GDM1 (cell line): ENCODE results near the gene SLC25A42.
"Not testable (repeated sequence)": the region's sequence is repeated elsewhere in the genome, so short reads cannot be mapped to it uniquely, and the experiment has no call there.

Experiments
- DNase-seq: peaks from one replicate; lab custom pipeline; 2025; lab: John Stamatoyannopoulos, UW

The SLC25A42 gene

DNA sequence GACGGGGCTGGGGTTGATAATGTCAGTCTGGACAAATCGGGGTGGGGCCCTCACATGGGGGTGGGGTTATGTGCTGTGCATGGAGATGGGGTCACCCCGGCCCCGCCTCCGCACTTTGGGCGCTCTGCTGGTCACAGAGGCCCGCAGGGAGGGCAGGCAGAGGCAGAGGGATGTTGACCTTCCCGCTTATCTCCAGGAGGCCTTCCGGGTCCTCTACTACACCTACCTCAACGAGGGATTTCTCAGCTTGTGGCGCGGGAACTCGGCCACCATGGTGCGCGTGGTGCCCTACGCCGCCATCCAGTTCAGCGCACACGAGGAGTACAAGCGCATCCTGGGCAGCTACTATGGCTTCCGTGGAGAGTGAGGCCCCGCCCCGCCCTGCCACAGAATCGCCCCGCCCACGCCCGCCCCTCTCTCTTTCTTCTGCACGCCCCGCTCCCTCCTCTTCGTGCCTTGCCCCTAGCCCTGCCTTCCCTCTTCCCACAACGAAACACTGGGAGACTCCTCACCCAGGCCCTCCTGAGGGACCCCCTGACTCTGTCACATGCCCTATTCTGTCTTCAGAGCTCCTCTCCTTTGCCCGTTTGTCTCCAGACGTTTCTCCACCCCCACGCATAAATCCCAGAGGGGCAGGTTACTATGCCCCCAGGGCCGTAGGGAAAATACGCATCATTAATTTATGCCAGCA lies 41.7 kb downstream of the SLC25A42 start:
- DNase-seq = no peak

DNA sequence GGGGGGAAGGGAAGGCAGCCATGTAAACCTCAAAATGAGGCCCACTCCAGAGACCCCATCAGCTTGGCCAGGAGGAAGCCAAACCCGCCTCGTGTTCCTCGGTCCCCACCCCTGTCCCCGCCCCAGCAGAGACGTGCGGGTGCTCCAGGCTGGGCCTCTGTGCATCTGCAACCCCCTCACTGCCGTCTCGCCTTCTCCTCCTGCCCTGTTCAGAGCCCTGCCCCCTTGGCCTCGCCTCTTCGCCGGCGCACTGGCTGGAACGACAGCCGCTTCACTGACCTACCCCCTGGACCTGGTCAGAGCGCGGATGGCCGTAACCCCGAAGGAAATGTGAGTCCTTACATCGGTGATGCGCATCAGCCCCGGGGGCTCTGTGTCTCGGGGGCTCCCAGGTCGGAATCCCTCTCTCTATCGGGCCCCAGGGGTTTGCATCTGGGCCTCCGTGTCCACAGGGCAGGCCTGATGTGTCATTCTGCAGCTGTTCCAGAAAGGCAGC lies 42.3 kb downstream of the SLC25A42 start:
- no peak for DNase-seq

DNA sequence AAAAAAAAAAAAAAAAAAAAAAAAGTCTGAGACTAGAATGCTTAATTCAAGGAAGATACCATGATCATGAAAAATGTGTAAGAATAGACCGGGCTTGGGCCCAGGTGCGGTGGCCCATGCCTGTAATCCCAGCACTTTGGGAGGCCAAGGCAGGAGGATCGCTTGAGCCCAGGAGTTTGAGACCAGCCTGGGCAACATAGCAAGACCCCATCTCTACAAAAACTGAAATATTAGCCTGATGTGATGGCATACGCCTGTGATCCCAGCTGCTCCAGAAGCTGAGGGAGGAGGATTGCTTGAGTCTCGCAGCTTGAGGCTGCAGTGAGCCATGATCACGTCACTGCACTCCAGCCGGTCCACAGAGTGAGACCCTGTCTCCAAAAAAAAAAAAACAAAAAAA lies 43.1 kb downstream of the SLC25A42 start:
- DNase-seq = not testable (repeated sequence)

DNA sequence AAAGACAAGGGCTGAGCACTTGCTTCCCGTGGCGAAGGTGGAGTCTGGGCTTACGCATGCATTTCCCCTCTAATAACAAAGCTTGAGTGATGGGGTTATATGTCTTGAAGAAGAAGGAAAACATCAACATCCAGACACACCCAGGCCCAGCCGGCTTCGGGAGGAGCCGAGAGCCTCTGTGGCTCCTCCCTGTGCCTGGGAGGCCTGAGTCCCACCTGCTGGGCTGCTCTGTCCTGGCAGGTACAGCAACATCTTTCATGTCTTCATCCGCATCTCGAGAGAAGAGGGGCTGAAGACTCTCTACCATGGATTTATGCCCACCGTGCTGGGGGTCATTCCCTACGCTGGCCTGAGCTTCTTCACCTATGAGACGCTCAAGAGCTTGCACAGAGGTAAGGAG lies 43.9 kb downstream of the SLC25A42 start:
- no peak for DNase-seq

DNA sequence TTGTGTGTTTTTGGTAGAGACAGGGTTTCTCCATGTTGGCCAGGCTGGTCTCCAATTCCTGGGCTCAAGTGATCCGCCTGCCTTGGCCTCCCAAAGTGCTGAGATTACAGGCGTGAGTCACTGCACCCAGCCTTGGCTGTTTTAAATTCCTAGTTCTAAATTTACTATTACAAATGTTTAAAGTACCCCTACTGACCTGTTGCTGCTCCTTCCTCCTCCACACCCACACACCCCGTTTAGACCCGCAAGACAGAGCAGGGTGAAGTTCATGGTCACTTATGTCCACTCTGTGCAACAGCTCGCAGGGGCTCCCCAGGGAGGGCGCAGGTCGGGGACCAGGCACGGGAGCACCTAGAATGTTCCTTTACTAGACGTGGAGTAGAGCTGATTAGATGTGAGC lies 45.8 kb downstream of the SLC25A42 start:
- DNase-seq = no peak

DNA sequence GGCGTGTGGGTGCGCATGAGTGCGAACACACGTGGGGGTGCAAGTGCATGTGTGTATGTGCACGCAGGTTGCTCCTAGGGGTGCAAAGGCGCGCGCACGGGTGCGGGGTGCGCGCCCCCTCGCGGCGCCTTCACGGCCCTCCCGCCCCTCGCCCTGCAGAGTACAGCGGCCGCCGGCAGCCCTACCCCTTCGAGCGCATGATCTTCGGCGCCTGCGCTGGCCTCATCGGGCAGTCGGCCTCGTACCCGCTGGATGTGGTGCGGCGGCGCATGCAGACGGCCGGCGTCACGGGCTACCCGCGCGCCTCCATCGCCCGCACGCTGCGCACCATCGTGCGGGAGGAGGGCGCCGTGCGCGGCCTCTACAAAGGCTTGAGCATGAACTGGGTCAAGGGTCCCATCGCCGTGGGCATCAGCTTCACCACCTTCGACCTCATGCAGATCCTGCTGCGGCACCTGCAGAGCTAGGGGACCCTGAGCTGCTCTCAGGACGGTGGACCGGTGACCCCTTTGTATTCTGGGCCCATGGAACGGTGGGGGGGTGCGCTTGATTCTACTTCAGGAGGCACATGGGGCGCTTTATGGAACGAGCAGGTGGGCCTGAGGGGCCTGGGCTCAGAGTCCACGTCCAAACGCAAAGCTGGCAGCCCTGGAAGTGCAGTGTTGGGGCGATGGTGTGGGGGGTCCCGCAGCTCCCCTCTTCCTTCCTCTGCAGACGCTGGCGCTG lies 46.8 kb downstream of the SLC25A42 start:
- DNase-seq = no peak

DNA sequence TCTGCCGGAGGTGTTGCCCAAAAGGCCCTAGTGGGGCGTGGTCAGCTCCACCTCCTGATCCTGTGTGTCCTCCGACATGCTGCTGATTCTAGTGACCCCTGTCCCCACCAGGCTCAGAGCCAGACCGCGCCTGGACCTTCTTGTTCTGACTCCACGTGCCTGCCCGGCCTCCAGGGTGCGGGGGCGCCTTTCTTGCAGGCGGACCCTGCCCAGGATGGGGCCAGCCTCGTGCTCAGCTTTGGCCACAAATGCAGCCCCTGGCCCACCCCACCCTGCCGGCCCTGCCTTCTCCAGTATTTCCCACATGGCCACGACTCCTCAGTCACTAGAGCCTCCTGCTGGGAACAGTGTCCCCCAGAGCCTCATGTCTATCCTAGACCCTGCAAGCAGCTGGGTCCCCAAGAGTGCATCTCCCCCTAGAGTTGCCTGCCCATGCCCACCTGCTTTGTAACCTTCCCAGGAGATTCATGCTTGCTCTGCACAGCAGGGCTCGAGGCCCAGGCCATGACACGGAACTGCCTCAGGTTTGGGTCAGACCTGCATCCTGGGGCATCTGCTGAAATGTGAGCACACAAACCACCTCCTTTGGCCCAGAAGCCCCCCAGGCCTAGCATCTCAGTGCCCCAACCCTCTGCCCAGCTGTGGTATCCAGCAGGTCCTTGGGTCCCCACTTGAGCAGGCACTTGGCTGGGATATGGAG lies 47.5 kb downstream of the SLC25A42 start:
- DNase-seq = no peak

DNA sequence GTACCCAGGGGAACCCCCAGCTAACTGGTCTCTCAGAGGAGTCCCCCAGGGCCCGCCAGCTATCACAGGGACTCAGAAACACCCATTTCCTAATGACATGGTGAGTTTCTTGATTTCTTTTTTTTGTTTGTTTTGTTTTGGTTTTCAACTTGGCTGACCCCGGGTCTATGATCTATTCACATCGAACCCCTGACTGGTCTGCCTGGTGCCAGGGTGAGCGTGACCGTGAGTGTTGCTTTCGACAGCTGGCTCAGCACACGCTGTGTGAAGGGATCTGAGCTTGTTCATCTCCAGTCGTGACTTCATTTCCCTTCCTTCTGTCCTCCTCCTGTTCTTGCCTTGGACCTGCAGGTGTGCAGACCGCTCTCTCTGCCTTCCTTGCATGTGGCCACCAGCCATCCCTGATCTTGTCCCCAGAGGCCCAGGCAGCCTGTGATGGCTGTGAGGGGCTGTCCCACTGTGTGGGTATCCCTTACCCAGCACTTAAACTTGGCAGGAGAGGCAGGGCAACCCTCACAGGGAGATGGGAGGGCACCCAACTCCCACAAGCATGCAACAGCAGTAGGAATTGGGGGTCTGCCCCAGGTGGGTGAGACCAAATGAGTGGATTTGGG lies 48.3 kb downstream of the SLC25A42 start:
- no peak for DNase-seq

DNA sequence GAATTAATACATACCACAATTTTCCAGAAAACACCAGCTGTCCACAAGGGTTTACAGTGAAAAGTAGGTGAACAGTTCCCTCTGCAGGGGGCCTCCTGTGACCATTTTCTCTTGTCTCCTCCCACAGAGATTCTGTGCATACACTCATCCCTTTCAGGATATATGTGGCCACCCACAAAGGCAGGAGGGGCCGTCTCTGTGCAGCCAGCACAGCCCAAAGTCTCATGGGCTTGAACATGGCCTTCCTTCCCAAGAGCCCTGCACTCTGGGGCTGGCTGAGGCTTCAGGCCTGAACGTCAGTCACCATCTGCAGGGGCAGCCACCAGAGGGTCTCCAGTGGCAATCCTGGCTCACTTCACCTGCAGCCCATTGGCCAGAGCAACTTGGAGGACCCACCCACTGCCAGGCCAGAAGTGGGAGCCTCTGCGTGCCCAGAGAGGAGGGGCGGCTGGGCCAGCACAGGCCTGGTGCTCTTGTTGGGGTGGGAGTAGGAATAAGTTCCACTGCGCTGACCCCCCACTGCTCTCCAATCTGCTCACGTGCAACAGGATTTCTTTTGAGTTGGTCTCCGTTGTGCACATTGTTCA lies 49.3 kb downstream of the SLC25A42 start:
- DNase-seq = peak; percentile 48

DNA sequence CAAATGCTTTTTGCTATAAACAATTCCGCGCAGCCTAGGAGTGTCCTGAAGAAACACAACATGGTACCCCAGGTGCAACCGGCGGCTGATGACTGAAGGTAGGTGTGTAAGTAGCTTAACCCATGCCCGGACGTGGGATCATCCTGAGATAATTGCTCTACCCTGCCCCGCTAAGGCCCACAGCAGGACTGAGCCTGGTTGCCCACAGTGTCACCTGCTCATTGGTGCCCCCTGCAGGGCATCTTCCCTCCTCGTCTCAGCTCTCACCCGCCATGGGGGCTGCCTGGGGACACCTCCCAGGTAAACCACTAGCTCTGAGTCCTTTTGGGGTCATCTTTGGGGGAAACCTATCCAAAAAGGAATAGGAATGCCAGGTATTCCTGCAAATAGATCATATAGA lies 52.2 kb downstream of the SLC25A42 start:
- DNase-seq = no peak

DNA sequence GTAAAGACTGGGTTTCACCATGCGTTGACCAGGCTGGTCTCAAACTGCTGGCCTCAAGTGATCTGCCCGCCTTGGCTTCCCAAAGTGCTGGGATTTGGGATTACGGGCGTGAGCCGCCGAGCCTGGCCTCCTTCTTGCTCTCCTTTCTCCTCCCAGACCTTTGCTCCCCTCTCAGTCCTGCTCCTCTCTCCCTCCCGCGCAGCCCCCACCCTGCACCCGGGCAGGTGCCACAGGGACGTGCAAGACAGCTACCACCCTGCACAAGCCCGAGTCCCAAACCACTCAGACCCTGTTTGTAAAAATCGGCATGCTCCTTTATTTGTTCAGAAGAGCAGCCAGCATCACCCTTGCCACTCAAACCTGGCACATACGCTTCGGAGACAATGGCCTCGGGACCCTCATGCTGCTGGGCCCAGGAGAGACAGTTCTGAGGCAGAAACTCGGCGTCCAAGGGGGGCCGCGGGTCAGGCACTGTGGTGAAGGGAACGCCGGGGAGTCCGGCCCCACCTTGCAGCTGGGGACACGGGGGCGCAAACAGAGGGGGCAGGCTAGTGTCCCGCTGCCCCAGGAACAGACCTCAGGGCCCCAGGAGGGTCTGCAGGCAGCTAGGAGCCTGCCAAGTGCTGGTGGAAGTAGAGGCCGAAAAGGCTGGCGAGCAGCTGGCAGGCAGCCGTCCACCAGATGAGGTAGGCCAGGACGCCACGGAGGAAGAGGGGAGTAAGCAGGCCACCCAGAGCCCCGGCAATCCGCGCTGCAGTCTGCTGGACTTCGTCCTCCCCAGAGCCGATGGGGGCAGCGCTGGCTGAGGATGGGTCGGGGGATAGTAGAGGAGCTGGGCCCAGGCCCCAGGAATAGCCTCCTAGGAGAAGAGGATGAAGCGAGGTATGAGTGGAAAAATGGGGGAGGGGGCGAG lies 55.8 kb downstream of the SLC25A42 start:
- DNase-seq = no peak

DNA sequence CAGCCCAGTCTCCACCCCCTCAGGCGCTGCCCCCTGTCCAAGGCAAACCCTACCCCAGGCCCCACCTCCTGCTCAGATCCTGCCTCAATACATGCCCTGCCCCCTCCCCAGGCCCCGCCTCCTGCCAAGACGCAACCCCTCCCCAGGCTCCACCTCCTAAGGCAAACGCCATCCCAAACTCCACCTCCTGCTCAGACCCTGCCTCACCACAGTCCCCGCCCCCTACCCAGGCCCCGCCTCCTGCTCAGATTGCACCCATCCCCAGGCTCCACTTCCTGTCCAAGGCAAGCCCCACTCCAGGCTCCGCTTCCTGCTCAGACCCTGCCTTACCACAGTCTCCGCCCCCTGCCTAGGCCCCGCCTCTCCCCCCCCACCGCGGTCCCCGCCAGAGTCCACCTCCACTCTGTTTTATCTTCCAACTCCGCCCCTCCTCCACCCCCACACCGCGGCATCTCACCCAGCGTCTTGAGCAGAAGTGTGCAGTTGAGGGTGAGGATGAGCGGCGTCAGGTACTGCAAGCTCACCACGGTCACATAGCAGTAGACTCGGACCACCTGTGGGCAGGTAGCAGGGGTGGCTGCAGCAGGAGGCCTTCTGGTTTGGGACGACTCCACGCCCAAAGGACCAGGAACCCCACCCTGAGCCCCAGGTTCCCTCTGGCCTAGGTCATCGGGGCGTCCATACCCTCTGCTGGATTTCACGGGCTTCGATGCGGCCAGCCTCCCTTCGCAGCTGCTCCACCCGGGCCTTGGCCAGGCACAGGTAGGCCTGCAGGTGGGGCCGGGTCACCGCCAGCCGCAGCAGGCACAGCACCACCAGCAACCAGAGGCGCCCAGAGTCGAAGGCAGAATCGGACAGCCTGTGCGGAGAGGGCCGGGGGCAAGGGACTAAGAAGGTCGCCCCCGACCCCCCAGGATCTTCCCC lies 56.8 kb downstream of the SLC25A42 start:
- DNase-seq = no peak

DNA sequence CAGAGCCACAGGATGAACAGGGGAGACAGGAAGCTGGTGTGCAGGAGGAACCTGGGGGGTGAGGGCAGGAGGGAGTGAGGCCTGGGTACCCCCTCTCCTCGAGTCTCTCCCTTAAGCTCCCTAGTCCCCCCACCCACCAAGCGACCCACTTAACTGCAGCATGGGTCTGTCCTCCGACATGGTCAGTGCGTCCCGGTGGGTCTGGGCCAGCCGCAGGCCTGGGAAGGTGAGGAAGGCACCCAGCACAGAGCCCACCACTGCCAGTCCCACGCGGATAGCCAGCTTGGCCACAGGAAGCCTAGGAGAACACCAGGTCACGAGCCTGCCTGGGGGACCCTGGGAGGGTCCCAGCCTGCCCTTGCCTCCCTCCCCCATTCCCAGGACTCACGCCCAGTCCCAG lies 57.6 kb downstream of the SLC25A42 start:
- no peak for DNase-seq

DNA sequence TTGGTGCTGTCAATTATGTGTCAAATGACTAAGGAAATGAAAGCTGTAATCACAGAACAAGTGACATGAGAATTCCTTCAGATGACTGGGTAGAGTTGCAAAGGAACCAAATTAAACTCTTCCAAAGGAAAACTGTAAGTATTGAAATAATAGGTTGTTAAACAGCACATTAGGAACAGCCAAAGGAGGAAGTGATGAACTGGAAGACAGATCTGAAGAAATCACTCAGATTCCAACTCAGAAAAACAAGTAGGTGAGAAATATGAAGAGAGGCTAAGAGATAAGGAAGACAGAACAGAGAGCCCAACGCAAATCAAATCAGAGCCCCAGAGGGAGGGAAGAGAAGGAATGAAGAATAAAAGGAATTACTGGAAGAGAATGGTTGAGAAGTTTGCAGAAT lies 59.1 kb downstream of the SLC25A42 start:
- DNase-seq = no peak

DNA sequence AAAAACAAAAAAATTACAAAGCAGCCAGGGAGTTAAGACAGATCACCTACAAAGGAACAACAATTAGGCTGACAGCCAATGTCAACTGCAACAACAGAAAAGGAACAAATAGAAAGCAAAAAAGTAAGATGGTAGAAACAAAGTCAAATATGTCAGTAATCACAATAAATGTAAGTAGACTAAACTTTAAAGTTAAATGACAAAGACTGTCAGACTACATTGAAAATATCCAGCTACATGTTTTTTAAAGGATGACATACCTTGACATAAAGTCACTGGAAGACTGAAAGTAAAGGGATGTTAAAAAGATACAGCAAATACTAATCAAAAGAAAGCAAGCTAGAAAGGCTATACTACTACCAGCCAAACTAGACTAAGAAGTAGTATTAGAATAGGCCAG lies 59.6 kb downstream of the SLC25A42 start:
- no peak for DNase-seq

DNA sequence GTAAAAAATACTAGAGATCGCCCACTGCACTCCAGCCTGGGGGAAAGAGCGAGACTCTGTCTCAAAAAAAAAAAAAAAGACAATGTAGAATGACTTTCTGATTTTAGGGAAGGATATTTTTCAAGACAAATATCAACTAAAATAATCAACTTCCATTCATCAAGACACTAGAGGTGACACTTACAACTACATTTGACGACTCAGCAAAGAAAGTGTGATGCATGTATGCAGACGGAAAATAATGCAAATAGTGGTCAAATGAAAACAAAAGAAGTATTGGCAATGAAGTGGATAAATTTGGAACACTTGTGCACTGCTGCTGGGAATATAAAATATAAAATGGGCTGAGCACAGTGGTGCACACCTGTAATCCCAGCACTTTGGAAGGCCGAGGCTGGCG lies 62.3 kb downstream of the SLC25A42 start:
- DNase-seq = no peak

DNA sequence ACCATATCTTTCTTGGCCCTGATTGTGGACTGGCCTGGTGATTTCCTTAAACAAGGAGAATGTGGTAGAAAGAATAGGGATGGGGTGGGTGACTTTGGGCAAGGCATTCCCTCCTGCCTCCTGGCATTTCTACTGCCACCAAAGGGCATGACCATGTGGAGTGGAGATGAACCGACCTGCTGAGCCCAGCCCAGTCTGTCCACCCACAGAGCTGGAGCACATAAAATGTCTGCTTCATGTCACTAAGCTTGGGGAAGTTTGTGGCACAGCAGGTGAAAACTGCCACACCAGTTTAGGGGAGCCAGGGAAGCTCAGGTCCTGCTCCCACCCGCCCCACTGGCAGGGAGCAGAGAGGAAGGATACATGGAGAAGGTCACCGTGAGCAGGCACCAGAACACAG lies 68.2 kb downstream of the SLC25A42 start:
- DNase-seq = no peak

DNA sequence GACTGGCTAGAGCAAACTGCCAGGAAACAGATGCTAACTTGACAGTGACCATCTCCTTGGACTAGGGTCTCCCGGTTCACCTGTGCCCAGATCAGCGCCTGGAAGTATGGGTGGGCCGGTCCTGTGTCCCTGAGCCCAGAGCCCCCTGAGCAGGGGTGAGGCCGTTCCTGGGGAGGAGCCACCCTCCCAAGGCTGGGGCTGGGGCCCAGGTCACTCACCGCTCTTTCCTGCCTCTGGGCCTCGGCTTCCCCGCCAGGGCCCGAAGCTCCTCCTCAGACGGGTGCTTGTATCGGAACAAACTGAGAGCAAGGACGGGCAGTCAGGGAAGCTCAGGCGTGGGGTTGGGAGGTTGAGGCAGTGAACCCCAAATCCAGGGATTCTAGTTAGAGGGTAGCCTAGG lies 69.1 kb downstream of the SLC25A42 start:
- DNase-seq = no peak

DNA sequence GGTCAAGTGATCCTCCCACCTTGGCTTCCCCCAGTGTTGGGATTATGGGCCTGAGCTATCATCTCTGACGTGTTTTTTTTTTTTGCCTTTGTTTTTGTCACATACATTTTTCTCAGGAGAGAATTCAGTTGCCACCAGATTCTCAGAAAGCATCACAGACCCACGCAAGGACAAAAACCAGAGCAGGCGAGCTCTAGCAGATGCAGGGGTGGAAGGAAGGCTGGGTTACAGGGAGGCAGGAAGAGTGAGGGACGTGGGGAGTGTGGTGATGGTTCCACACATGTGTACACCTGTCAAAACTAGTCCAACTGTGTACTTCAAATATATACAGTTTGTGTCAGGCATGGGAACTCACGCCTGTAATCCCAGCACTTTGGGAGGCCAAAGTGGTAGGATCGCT lies 70.2 kb downstream of the SLC25A42 start:
- DNase-seq = no peak

DNA sequence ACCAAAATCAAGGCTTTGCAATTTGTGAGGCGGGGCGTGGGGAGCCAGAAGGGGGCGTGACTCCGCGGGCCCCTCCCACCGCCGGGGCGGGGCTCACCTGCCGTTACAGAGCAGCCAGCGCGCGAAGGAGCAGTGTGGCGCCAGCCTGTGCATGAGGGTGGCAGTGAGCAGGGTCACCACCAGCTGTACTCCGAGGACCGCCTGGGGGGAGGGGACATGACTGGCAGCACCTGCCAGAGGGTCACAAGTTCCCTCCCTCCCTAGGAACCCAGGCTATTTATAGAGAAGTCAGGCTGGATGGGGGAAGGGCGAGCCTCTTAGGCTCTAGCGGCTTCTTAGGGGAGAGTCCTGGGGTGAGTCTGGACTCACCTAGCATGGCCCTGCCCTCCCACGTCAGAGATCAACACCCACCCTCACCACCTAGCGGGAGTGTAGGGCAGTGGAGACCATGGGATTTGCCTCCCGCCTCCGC lies 70.9 kb downstream of the SLC25A42 start:
- no peak for DNase-seq
